ENCODE results near the gene DLGAP1.
"Not testable (repeated sequence)": the region's sequence is repeated elsewhere in the genome, so short reads cannot be mapped to it uniquely, and the experiment has no call there.

DLGAP1 gene

GRCh38 chr18:3610813-3611212 lies 844.3 kb downstream of the DLGAP1 start:
- DNase-seq = no peak

DNA sequence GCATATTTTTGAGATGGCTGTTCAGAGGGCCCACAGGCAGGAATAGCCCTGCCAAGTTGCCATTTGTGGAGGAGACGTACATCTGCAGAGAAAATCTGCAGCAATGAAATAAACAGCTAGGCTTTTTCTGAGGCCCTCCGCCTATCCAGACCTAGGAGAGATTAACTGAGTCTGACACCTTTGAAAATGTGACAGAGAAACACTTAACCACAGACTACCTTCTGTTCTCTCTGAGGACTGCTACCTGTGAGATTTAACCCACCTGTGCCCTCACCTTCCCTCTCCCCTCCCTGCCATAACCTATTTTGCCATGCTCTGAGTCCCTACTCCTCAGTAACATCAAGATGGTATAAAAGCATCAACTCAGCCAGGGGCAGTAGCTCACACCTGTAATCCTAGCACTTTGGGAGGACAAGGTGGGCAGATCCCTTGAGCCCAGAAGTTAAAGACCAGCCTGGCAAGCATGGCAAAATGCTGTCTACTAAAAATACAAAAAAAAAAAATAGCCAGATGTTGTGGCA lies 844.9 kb downstream of the DLGAP1 start:
- no peak for DNase-seq

- no peak for DNase-seq
Measured at GRCh38 chr18:3608488-3608887, 846.6 kb downstream of the DLGAP1 start.

GRCh38 chr18:3608099-3608453 lies 847.0 kb downstream of the DLGAP1 start:
- DNase-seq = not testable (repeated sequence)

DNA sequence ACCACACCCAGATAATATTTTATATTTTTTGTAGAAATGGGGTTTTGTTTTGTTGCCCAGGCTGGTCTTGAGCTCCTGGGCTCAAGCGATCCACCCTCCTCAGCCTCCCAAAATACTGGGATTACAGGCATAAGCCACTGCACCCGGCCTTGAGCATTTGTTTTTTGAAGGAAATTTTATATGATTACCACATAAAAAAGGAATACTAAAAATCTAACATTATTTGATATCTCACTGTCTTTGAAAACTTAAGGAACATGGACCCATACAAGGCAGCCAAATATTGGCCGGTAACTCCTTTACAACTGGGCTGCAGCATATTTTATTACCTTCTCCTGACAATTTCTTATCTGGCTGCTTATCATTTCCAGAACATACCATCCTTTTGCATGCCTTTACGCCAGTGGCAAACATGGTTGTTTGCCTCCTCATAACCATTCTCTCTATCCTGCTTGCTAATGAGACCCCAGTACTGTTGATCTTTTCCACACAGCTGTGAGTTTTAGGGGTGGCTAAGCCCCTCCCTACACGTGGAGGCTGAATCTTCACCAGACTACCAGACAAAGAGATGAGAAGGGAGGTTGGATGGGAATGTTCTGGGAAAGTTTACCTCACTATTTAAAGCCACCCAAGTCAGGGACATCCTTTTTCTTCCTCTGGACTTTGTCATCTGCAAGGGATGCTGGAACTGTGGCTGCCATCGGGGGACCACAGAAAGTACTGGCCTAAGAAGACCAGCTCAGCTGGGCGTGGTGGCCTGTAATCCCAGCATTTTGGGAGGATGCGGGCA lies 847.6 kb downstream of the DLGAP1 start:
- no peak for DNase-seq

DNA sequence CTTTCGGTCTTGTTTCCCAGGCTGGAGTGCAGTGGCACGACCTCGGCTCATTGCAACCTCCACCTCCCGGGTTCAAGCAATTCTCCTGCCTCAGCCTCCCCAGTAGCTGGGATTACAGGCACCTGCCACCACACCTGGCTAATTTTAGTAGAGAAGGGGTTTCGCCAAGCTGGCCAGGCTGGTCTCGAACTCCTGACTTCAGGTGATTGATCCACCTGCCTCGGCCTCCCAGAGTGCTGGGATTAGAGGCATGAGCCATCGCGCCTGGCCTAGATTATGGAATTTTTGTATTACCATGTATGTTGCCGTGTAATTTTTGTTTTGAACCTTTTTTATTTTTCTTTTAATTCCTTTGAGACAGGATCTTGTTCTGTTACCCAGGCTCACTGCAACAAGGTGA lies 848.2 kb downstream of the DLGAP1 start:
- DNase-seq = not testable (repeated sequence)

GRCh38 chr18:3605954-3606443 lies 849.1 kb downstream of the DLGAP1 start:
- no peak for DNase-seq

DNA sequence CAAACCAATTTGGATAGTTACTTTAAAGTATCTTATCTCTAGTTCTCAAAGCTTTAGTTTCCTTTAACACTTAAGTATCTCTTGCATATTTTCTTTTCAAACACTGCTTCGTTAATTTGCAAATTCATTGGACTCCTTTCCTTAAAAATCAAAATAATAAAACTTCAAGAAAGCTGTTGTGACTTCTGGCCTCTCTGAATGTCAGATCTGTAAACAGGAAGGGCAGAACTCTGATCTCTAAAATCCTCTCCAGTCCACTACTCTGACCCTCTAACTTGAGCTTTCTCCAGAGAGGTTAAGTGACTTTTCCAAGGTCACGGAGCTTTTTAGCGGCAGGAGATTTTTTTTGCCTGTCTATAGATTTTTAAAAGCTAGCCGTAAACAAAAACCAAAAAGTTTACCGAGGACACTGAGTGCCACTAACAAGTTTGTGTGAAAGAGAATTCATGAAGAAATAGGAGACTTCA lies 849.6 kb downstream of the DLGAP1 start:
- DNase-seq = no peak

DNA sequence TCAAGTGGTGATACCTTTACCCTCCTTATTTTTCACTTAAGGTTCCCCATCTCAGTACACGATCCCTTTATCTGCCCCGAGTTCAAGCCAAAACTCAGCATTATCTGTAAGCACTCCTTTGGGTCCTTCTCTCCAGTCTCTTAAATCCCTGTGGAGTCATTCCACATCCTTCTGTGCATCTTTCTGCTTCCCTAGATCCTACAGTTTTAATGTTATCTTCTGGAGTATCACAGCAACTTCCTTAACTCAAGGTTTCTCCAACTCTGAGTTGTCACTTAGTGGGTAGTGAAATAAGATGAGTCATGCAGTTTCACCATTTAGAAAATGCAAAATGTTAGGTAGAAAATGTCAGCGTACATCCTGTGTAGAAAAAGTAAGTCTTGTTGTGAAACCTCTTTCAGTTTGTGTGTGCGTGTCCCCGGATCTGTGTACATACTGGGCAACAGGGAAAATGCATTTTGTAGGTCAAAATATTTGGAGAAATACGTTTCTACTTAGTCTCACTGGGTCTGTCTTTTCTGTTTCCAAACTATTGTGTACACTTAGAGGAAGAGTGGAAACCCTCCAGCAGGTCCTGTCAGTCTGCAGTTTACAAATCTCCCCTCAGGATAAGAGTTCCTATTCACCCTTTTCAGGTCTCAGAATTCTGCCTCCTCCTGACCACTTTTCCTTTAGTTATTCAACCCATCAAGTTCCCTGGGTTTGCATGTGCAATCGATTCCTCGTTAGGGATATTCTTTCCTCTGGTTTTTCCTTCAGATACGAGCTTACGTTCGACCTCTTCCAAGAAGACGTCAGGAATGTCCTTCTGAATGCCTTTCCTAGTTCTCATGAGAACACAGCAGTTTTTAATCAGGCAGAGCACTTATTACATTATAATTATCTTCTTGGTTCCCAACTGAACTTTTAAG lies 850.4 kb downstream of the DLGAP1 start:
- no peak for DNase-seq

DNA sequence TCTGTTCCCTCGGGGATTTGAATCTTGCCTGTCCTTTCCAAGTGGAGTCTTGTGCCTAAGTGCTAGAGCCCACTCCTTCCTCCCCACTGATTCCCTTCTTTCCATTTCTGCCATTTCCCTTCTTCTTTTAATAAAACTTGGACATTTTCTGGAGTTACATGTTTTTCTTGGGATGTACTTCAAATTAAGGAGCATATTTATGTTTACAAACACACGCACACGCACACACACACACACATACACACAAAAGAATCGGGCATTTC lies 850.9 kb downstream of the DLGAP1 start:
- no peak for DNase-seq

GRCh38 chr18:3603421-3604234 lies 851.5 kb downstream of the DLGAP1 start:
- DNase-seq = peak; percentile 21 to 41

GRCh38 chr18:3601106-3601755 lies 853.9 kb downstream of the DLGAP1 start:
- not testable (repeated sequence) for DNase-seq

DNA sequence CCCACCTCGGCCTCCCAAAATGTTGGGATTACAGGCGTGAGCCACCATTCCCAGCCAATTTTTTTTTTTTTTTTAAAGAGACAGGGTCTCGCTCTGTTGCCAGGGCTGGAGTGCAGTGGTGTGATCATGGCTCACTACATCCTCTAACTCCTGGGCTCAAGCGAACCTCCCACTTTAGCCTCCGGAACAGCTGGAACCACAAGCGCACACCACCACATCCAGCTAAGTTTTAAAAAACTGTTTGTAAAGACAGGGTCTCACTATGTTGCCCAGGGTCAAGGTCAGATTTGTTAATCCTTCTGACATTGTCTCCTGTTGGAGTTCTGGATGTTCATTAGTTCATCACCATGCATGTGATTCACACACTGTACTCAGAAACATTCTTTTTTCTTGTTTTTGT lies 855.2 kb downstream of the DLGAP1 start:
- no peak for DNase-seq

- no peak for DNase-seq
Measured at GRCh38 chr18:3599195-3599594, 855.9 kb downstream of the DLGAP1 start.

DNA sequence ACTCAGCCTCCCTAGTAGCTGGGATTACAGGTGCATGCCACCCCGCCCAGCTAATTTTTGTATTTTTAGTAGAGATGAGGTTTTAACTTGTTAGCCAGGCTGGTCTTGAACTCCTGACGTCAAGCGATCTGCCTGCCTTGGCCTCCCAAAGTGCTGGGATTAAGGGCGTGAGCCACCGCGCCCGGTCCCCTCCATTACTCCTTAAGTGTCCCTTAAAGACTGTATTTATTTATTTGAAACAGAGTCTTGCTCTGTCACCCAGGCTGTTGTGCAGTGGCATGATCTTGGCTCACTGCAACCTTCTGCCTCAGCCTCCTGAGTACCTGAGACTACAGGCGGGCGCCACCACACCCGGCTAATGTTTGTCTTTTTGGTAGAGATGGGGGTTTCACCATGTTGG lies 856.5 kb downstream of the DLGAP1 start:
- no peak for DNase-seq

DNA sequence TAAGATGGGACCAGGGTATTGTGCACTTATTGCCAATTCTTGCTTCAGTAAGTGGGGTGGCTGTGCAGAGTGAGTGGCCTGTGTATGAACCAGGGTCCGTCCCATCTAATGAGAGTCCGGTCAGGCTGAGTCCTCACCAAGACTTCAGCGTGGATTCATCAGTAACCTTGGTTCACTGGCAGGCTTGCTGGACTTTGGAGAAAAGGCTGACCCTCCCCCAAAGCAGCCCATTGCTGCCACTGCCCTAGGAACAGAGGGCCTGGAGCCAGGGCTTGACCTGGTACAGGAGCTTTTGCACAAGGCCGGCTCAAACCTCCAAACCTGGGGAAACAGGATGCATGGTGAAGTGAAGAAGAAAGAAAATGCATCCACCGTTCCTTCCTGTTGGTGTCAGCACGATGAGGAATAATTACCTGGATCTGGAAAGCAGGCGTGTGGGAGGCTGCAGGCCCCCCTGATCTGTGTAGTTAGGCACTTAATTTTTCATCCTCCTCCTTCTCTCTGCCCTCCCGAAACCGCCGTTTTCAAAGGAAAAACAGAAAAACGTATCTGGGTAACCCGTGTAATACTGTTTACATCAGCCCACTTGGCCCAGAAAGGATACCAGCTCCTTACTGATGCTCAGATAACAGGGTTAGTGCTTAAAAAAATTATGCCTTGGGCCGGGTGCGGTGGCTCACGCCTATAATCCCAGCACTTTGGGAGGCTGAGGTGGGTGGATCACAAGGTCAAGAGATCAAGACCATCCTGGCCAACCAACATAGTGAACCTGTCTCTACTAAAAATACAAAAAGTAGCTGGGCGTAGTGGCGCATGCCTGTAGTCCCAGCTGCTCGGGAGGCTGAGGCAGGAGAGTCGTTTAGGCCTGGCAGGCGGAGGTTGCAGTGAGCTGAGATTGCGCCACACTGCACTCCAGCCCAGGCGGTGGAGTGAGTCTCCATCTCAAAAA lies 857.4 kb downstream of the DLGAP1 start:
- DNase-seq = no peak

DNA sequence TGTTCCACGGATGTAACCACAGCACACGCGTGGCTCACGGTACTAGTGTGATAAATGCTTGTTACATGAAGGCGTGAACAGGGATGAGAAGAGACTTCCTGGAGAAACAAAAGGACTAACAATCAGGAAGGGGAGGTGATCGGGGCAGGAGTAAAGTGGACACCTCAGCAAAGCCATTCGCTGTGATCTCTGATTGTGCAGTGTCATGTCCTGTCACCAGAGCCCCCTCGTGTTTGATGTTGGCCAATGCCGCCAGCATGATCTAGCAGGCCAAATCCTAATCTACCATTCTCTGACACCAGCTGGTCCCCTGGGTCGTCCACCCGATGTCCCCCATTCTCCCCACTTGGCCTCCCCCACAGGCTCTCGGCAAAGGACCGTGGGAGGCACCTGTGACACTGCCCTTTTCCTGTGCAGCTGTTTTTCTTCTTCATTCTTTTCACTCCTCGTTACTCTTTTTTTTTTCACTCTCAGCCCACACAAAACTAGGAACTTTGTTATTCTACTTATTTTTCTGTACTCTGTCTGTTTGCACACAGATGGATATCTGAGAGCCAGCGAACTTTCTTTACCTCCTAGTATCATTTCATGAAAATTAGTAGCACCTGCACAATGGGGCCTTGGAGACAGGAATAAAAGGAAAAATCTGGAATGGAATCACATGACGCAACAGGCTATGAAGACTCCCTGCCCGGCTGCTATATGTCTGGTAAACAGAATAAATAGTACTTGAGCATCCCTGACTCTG lies 858.3 kb downstream of the DLGAP1 start:
- peak; percentile 71 to 84 for DNase-seq

DNA sequence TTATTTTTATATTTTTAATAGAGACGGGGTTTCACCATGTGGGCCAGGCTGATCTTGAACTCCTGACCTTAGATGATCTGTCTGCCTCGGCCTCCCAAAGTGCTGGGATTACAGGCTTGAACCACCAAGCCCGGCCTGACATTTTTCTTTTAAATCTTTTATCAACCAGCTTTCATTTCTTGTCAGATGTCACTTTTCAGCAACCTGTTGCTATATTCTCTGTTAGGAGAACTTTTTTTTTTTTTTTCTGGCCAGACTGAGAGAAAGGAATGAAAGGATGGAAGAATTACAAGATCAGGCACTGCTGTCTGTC lies 858.8 kb downstream of the DLGAP1 start:
- DNase-seq = no peak

- peak; percentile 41 to 50 for DNase-seq
Measured at GRCh38 chr18:3595369-3596273, 859.5 kb downstream of the DLGAP1 start.

Data from SHP77 (cell line).